NB4 (cell line): ENCODE measurements around the gene TGM4.

Experiments
- DNase-seq: peaks from one replicate; pipeline ENCODE4 v3.0.0; 2010; ENCODE audit warnings: low read depth
- H3K4me3 ChIP-seq: one replicate; pipeline ENCODE4 v1.5.1; 2011; ENCODE audit warnings: mild to moderate bottlenecking, low read depth, low read length, moderate library complexity
- CTCF ChIP-seq: IDR thresholded peaks from one replicate; pipeline ENCODE4 v1.5.1; 2012; ENCODE audit warnings: low read depth, low read length
- MAX ChIP-seq: IDR thresholded peaks from 2 replicates; pipeline ENCODE4 v1.6.1; 2011; ENCODE audit warnings: low read depth, low read length
- MYC ChIP-seq: IDR thresholded peaks from 2 replicates; pipeline ENCODE4 v1.6.1; 2011; ENCODE audit warnings: low read depth, low read length
- POLR2A ChIP-seq: IDR thresholded peaks from 2 replicates; pipeline ENCODE4 v1.6.1; 2011; ENCODE audit warnings: mild to moderate bottlenecking; ENCODE audit not compliant: insufficient read length; ENCODE audit errors: extremely low read depth

Gene TGM4

GRCh38 chr3:44870375-44871061, 3.9 kb upstream of the TGM4 start:
- no peak overlapping the region for H3K4me3 ChIP-seq
- no peak for TF ChIP-seq CTCF
- TF ChIP-seq MYC = no peak
- no peak for TF ChIP-seq POLR2A
- TF ChIP-seq MAX = no peak
- no peak for DNase-seq

- TF ChIP-seq MYC (no peak), POLR2A (no peak), MAX (no peak), CTCF (no peak)
- no peak overlapping the region for H3K4me3 ChIP-seq
- DNase-seq = no peak
Measured at GRCh38 chr3:44875596-44875995, 1.2 kb downstream of the TGM4 start.

GRCh38 chr3:44877333-44877732, 2.9 kb downstream of the TGM4 start:
- no peak for DNase-seq
- TF ChIP-seq MYC = no peak
- no peak overlapping the region for H3K4me3 ChIP-seq

- no peak for TF ChIP-seq POLR2A
- no peak for TF ChIP-seq MAX
- H3K4me3 ChIP-seq = no peak overlapping the region
- DNase-seq = no peak
Measured at GRCh38 chr3:44880284-44880683, 5.9 kb downstream of the TGM4 start.

- no peak for TF ChIP-seq CTCF
- TF ChIP-seq MAX = no peak
- TF ChIP-seq MYC = no peak
- no peak for TF ChIP-seq POLR2A
- DNase-seq = peak; percentile 22
- H3K4me3 ChIP-seq = no peak overlapping the region
Measured at GRCh38 chr3:44883213-44883955, 9.0 kb downstream of the TGM4 start.

GRCh38 chr3:44883999-44884431, 9.6 kb downstream of the TGM4 start:
- TF ChIP-seq MAX (peak; percentile 67), POLR2A (no peak)
- no peak overlapping the region for H3K4me3 ChIP-seq
- DNase-seq = peak; percentile 72

- DNase-seq = peak; percentile 35
- TF ChIP-seq POLR2A (no peak), CTCF (no peak), MAX (no peak), MYC (no peak)
- no peak overlapping the region for H3K4me3 ChIP-seq
Measured at GRCh38 chr3:44885618-44886017, 11.2 kb downstream of the TGM4 start.
